ENCODE data around the gene PLXNA4.

The PLXNA4 gene

GRCh38 chr7:132416395-132416794 is 159.9 kb downstream of the PLXNA4 start:
- DNase-seq (ENCODE audit: low read depth, low spot score): no peak

GRCh38 chr7:132415259-132415658 is 161.0 kb downstream of the PLXNA4 start:
- DNase-seq (ENCODE audit: low read depth, low spot score): no peak

- DNase-seq (ENCODE audit: low read depth, low spot score): no peak
Observed at GRCh38 chr7:132414857-132415256, 161.4 kb downstream of the PLXNA4 start.

GRCh38 chr7:132412435-132412834 is 163.8 kb downstream of the PLXNA4 start:
- DNase-seq (ENCODE audit: low read depth, low spot score): no peak

GRCh38 chr7:132410861-132411541 is 165.3 kb downstream of the PLXNA4 start:
- no peak for DNase-seq (ENCODE audit: low read depth, low spot score)

GRCh38 chr7:132410385-132410784 is 165.9 kb downstream of the PLXNA4 start:
- no peak for DNase-seq (ENCODE audit: low read depth, low spot score)

GRCh38 chr7:132407764-132408163 is 168.5 kb downstream of the PLXNA4 start:
- no peak for DNase-seq (ENCODE audit: low read depth, low spot score)

- no peak for DNase-seq (ENCODE audit: low read depth, low spot score)
Observed at GRCh38 chr7:132406039-132406438, 170.2 kb downstream of the PLXNA4 start.

GRCh38 chr7:132404261-132404660 is 172.0 kb downstream of the PLXNA4 start:
- DNase-seq (ENCODE audit: low read depth, low spot score): no peak

GRCh38 chr7:132403465-132404110 is 172.7 kb downstream of the PLXNA4 start:
- DNase-seq (ENCODE audit: low read depth, low spot score): no peak

- no peak for DNase-seq (ENCODE audit: low read depth, low spot score)
Observed at GRCh38 chr7:132402751-132403245, 173.5 kb downstream of the PLXNA4 start.

- DNase-seq (ENCODE audit: low read depth, low spot score): no peak
Observed at GRCh38 chr7:132402096-132402495, 174.2 kb downstream of the PLXNA4 start.

- no peak for DNase-seq (ENCODE audit: low read depth, low spot score)
Observed at GRCh38 chr7:132400561-132401142, 175.6 kb downstream of the PLXNA4 start.

- no peak for DNase-seq (ENCODE audit: low read depth, low spot score)
Observed at GRCh38 chr7:132399367-132399766, 176.9 kb downstream of the PLXNA4 start.

- DNase-seq (ENCODE audit: low read depth, low spot score): no peak
Observed at GRCh38 chr7:132398253-132398925, 177.9 kb downstream of the PLXNA4 start.

- no peak for DNase-seq (ENCODE audit: low read depth, low spot score)
Observed at GRCh38 chr7:132397070-132397469, 179.2 kb downstream of the PLXNA4 start.

GRCh38 chr7:132395361-132395760 is 180.9 kb downstream of the PLXNA4 start:
- no peak for DNase-seq (ENCODE audit: low read depth, low spot score)

- DNase-seq (ENCODE audit: low read depth, low spot score): no peak
Observed at GRCh38 chr7:132394283-132395198, 181.7 kb downstream of the PLXNA4 start.

- DNase-seq (ENCODE audit: low read depth, low spot score): no peak
Observed at GRCh38 chr7:132393789-132394261, 182.4 kb downstream of the PLXNA4 start.

GRCh38 chr7:132392713-132393112 is 183.6 kb downstream of the PLXNA4 start:
- no peak for DNase-seq (ENCODE audit: low read depth, low spot score)

GRCh38 chr7:132390705-132391104 is 185.6 kb downstream of the PLXNA4 start:
- no peak for DNase-seq (ENCODE audit: low read depth, low spot score)
